Daoy (cell line): Measurements from ENCODE around the gene WDR86. TPM values are rescaled to one million over a fixed set of nuclear protein-coding genes. Genes with fewer than 3 reads are reported as not detected.

Source experiments
- DNase-seq: peaks from one replicate; pipeline ENCODE4 v3.0.0-alpha.2; 2015; ENCODE audit warnings: low read depth
- total RNA-seq: library from RNA; depleted of rRNA; stranded (reverse); fragments of >200 nt; shearing (Covaris generic); gene quantifications from 2 replicates; pipeline ENCODE4 v1.2.3, GENCODE V29; 2014; rRNA removed

The WDR86 gene
- total RNA-seq, 1 experiment from 2014 or later: 0.06 TPM

GRCh38 chr7:151349507-151349853 is 60.4 kb downstream of the WDR86 start:
- no peak for DNase-seq

GRCh38 chr7:151348970-151349369 is 60.9 kb downstream of the WDR86 start:
- DNase-seq: no peak

- no peak for DNase-seq
Observed at GRCh38 chr7:151347200-151347599, 62.6 kb downstream of the WDR86 start.

GRCh38 chr7:151346470-151346769 is 63.4 kb downstream of the WDR86 start:
- no peak for DNase-seq

GRCh38 chr7:151345576-151346469 is 64.0 kb downstream of the WDR86 start:
- no peak for DNase-seq

- no peak for DNase-seq
Observed at GRCh38 chr7:151343516-151343915, 66.3 kb downstream of the WDR86 start.

- DNase-seq: no peak
Observed at GRCh38 chr7:151342811-151343210, 67.0 kb downstream of the WDR86 start.

- no peak for DNase-seq
Observed at GRCh38 chr7:151342102-151342646, 67.7 kb downstream of the WDR86 start.

- DNase-seq: peak; percentile 95
Observed at GRCh38 chr7:151341357-151342101, 68.3 kb downstream of the WDR86 start, which contains the start of gene NUB1. Gene NUB1, plus strand, starts transcription at chr7:151341812. Its CDS starts 3,538 bp downstream, at chr7:151345350.

- DNase-seq: no peak
Observed at GRCh38 chr7:151340794-151341356, 69.0 kb downstream of the WDR86 start.

GRCh38 chr7:151339651-151340382 is 70.0 kb downstream of the WDR86 start:
- no peak for DNase-seq

GRCh38 chr7:151338809-151339208 is 71.0 kb downstream of the WDR86 start:
- DNase-seq: no peak

GRCh38 chr7:151337346-151337745 is 72.5 kb downstream of the WDR86 start:
- no peak for DNase-seq

- DNase-seq: no peak
Observed at GRCh38 chr7:151336027-151336708, 73.7 kb downstream of the WDR86 start.

GRCh38 chr7:151334628-151335027 is 75.2 kb downstream of the WDR86 start:
- no peak for DNase-seq

Other genes with a start within 250 kb of the WDR86 start
- gene GBX1, start 242.3 kb downstream of the WDR86 start, total RNA-seq: not detected in 2 replicates
- gene ASB10, start 222.8 kb downstream of the WDR86 start, total RNA-seq: not detected in 2 replicates
- gene H2BK1, start 199.6 kb downstream of the WDR86 start, total RNA-seq: not detected in 2 replicates
- gene ABCF2, start 182.8 kb downstream of the WDR86 start, total RNA-seq: 116 and 126 TPM in 2 replicates
- gene CHPF2, start 177.6 kb downstream of the WDR86 start, total RNA-seq: 38.3 and 43.5 TPM in 2 replicates
- gene SMARCD3, start 161.3 kb downstream of the WDR86 start, total RNA-seq: 25.6 and 29.9 TPM in 2 replicates
- gene NUB1, start 68.2 kb downstream of the WDR86 start, total RNA-seq: 128 and 131 TPM in 2 replicates
- 0.17 TPM in 1 of 2 replicates, not detected in the other for gene CRYGN, start 30.1 kb upstream of the WDR86 start, total RNA-seq
- 307 and 426 TPM in 2 replicates for gene RHEB, start 109.9 kb upstream of the WDR86 start, total RNA-seq